Measurements from ENCODE around the gene CLIP2. TPM values are rescaled to one million over a fixed set of nuclear protein-coding genes. Genes with fewer than 3 reads are reported as not detected.

Gene CLIP2
- total and polyA plus RNA-seq, 2 of the 8 experiments (the other 6 are each of a cell fraction or from before 2014, with no cell fraction given) = 8.3 to 41.5 TPM

DNA sequence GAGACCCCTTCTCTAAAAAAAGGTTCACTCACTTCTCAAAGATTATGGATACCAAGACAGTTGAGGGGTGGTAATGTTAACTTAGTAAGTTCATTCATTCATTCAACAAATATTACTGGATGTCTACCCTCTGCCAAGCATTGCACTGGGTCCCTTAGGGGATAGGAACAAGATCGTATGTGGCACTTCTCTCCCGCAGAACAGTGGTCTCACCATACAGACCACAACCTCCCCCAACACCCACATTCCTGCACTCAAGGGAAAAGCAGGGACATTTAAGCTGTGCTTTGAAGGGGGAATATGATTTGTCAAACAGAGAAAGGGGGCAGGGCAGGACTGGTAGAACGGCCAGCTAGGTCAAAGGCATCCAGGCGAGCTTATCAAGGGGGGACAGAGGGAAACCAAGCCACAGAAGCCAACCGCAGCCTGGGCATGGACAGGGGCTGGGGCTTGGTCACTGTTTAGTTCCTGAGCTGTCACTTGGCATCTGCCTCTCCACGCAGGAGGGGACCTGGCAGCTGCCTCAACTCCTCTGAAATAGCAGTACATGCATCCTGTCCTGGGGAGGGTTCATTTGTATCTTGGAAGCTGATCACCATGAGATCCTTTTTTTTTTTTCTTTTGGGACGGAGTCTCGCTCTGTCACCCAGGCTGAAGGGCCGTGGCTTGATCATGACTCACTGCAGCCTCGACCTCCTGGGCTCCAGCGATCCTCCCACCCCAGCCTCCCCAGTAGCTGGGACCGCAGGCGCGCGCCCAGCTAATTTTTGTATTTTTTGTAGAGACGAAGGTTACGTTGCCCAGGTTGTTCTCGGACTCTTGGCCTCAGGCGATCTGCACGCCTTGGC, 949 bp upstream of the CLIP2 start:
- Histone ChIP-seq H3K23ac (ENCODE audit: insufficient read length) (no peak overlapping the region), H2BK12ac (ENCODE audit: low read depth, low read length) (peak overlapping the region; percentile 99), H2BK120ac (replicated peaks; ENCODE audit: low read depth, low read length) (no peak overlapping the region), H3K79me2 (ENCODE audit: control insufficient read depth in 1 of 2, insufficient read depth in 2 of 2, low read length in 2 of 2) (peaks cover 0 to 36% of the 10 kb centered on the region in 2 experiments; a peak in 2 of 4 replicates), H3K4me1 (replicated peaks in 1 of 4; ENCODE audit: control insufficient read depth in 3 of 4, insufficient read depth in 4 of 4, low read length in 3 of 4) (peaks cover 7 to 41% (median 25%) of the 10 kb centered on the region in 4 experiments), H3K36me3 (ENCODE audit: control insufficient read depth in 2 of 4, insufficient read depth in 4 of 4, low read length in 3 of 4) (no peaks in the 10 kb centered on the region), H3K23me2 (ENCODE audit: low read depth, low read length) (peaks cover 11% of the 10 kb centered on the region; the same call in 1 of the 2 replicates), H2BK5ac (ENCODE audit: low read depth, low read length) (peak overlapping the region; percentile 80; the same call in 1 of the 2 replicates), H3K27me3 (replicated peaks in 1 of 4; ENCODE audit: control insufficient read depth in 3 of 4, extremely low read depth in 1 of 4, insufficient read depth in 3 of 4, low read length in 3 of 4) (peaks cover 0 to 4% (median 0%) of the 10 kb centered on the region in 4 experiments; a peak in 3 of 7 replicates), H4K5ac (ENCODE audit: insufficient read length, low read depth, low read length) (no peak overlapping the region), H3K4me3 (ENCODE audit: extremely low read depth in 1 of 4, insufficient read depth in 2 of 4, low read depth in 3 of 4, low read length in 4 of 4) (peak overlapping the region; percentile 50 to 79 (median 60); a peak in 6 of 8 replicates), H3K14ac (ENCODE audit: insufficient read length) (no peak overlapping the region), H3K9ac (replicated peaks in 1 of 4; ENCODE audit: extremely low read depth in 1 of 4, low read depth in 3 of 4, low read length in 3 of 4) (peak overlapping the region in 1 of 4 experiments; percentile 22; a peak in 1 of 7 replicates), H2BK15ac (ENCODE audit: low read length) (peak overlapping the region; percentile 20), H3K56ac (replicated peaks; ENCODE audit: insufficient read length, low read depth, low read length) (no peak overlapping the region), H4K91ac (replicated peaks; ENCODE audit: insufficient read length, low read length) (peak overlapping the region; percentile 45), H2AK5ac (ENCODE audit: low read depth, low read length) (no peak overlapping the region), H3K4ac (replicated peaks; ENCODE audit: insufficient read length, low read depth, low read length) (no peak overlapping the region), H2AFZ (ENCODE audit: low read length) (peak overlapping the region; percentile 93; the same call in 1 of the 2 replicates), H3K9me3 (ENCODE audit: insufficient read depth in 2 of 2, low read depth in 1 of 2, low read length in 1 of 2) (no peaks in the 10 kb centered on the region), H3K79me1 (ENCODE audit: low read depth, low read length) (peaks cover 4% of the 10 kb centered on the region), H3K4me2 (ENCODE audit: insufficient read depth in 1 of 2, low read depth in 2 of 2, low read length in 2 of 2) (peak overlapping the region; percentile 79 to 88), H4K20me1 (replicated peaks in 1 of 2; ENCODE audit: control insufficient read depth in 1 of 2, insufficient read depth in 2 of 2, low read length in 2 of 2) (peaks cover 6 to 16% of the 10 kb centered on the region in 2 experiments), H2BK20ac (ENCODE audit: low read length) (no peak overlapping the region; the same call in none of the 2 replicates), H4K8ac (ENCODE audit: extremely low read depth, insufficient read depth, low read length) (no peak overlapping the region; the same call in 1 of the 2 replicates), H3K27ac (ENCODE audit: low read depth, low read length) (no peak overlapping the region), H3K18ac (ENCODE audit: extremely low read depth, low read length) (no peak overlapping the region; the same call in 1 of the 2 replicates)
- DNase-seq (ENCODE audit: low read depth in 1 of 2, low spot score in 2 of 2) = no peak
- no peak for FAIRE-seq
- CTCF ChIA-PET (ENCODE audit: partially characterized antibody) = interaction anchor here (0.6 to 6.8 kb wide), 11 partner anchors 10 to 285 kb away, joined by 3 to 75 read pairs (median 4); no protein-coding TSS in a partner anchor
- no peak for TF ChIP-seq SP2 (IDR thresholded peaks at IDR 0.05; ENCODE audit: low read length)
- no peak for TF ChIP-seq TEAD4 (IDR thresholded peaks at IDR 0.05; ENCODE audit: low read depth, low read length)
- TF ChIP-seq GTF2F1 (IDR thresholded peaks at IDR 0.05; ENCODE audit: borderline replicate concordance, low read depth, low read length) = no peak
- no peak for TF ChIP-seq GABPA (IDR thresholded peaks at IDR 0.05; ENCODE audit: borderline replicate concordance, insufficient read depth, low read length)
- no peak for TF ChIP-seq CHD1 (IDR thresholded peaks at IDR 0.05; ENCODE audit: low read depth, low read length)
- no peak for TF ChIP-seq RAD21 (IDR thresholded peaks at IDR 0.05 in 1 of 2, conservative IDR thresholded peaks at IDR 0.05 in 1 of 2; ENCODE audit: low read depth in 2 of 2, low read length in 2 of 2)
- TF ChIP-seq POLR2AphosphoS5 (IDR thresholded peaks at IDR 0.05; ENCODE audit: low read depth, low read length) = no peak
- WGBS, 2 experiments (ENCODE audit: extremely low coverage in 1 of 2, insufficient coverage in 1 of 2, insufficient read length in 1 of 2, insufficient replicate concordance in 2 of 2, low coverage in 1 of 2, low lambda C conversion rate in 2 of 2, missing lambda C conversion rate in 1 of 2) = 77% methylated on average over 20 of the region's 20 CpGs; no CpG with 5 or more reads in 1 of the 2 experiments
- POLR2A ChIA-PET (ENCODE audit: partially characterized antibody) = interaction anchor here (0.7 to 5.4 kb wide), 7 partner anchors 9 to 113 kb away, joined by 3 to 97 read pairs (median 3); no protein-coding TSS in a partner anchor
